ENCODE data around the gene HOXA9.

HOXA9 gene

DNA sequence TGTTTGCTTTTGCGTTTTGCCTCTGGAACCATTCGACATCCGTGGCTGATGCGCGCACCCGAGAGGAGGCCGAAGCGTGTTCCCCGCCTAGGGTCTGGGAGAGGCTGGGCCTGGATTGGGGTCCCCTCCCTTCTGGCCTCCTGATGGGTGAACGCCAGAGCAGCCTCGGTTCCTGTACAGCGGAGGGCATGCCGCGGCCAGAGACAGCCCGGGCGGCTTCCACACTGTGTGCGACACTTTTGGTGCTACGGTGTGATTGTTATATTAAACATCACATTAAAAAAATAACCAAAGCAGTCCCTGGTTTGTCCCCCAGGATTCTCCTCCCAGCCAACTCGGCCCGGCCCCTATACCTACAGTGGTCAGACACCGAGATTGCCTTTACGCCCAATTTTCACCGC is 5.2 kb downstream of the HOXA9 start:
- CTCF ChIA-PET: interaction anchor here (0.6 to 3.8 kb wide), 33 partner anchors 8 to 1298 kb away, joined by 3 to 59 read pairs (median 6); partner anchors contain the start of gene HOXA3
- POLR2A ChIA-PET: no interaction called here
- TF ChIP-seq, protein P1, sequence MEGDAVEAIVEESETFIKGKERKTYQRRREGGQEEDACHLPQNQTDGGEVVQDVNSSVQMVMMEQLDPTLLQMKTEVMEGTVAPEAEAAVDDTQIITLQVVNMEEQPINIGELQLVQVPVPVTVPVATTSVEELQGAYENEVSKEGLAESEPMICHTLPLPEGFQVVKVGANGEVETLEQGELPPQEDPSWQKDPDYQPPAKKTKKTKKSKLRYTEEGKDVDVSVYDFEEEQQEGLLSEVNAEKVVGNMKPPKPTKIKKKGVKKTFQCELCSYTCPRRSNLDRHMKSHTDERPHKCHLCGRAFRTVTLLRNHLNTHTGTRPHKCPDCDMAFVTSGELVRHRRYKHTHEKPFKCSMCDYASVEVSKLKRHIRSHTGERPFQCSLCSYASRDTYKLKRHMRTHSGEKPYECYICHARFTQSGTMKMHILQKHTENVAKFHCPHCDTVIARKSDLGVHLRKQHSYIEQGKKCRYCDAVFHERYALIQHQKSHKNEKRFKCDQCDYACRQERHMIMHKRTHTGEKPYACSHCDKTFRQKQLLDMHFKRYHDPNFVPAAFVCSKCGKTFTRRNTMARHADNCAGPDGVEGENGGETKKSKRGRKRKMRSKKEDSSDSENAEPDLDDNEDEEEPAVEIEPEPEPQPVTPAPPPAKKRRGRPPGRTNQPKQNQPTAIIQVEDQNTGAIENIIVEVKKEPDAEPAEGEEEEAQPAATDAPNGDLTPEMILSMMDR (IDR thresholded peaks at IDR 0.05; ENCODE audit: control extremely low read depth, extremely low read depth, low read depth, missing control alignments): no peak
- no peak for DNase-seq (ENCODE audit: extremely low spot score)

DNA sequence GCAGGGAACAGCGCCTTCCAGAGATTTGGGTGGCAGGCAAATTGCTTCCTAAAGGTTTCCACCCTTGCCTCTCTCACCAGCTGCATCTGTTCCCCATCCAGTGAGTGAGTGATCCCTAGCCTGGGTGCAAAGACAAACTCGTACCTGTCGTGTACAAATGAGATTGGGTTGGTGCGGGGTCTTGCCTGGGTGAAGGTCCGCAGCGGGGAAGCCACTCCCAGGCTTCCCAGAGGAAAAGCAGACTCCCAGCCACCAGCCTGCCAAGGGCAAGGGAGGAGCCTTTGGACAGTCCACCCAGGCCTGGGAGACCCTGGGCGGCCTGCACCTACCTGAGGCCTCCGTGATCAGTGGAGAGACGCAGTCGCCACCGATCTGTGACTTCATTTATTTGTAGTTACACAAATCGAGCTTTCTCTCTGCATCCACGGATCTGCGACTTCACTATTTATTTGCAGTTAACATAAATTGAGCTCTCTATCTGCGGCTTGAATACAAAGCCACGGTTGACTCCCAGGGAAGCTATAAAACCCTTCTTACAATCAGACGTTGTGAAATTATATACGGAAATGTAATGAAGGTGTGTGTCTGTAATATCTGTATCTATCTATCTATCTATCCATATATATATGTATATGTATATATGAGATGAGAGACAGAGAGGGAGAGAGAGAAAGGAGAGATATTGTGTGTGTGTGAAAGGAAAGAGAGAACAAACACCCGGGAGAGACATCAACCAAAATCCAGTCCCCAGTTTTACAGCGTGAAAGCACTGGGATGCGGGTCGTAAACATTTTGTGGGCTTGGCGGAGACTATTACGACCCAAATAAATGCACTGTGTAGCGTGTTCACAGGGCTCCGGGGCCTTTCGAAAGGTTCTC is 5.8 kb downstream of the HOXA9 start:
- no peak for DNase-seq (ENCODE audit: extremely low spot score)
- POLR2A ChIA-PET: no interaction called here
- TF ChIP-seq, protein P1 (IDR thresholded peaks at IDR 0.05; ENCODE audit: control extremely low read depth, extremely low read depth, low read depth, missing control alignments): no peak
- CTCF ChIA-PET: interaction anchor here (0.9 to 1.7 kb wide), 16 partner anchors 9 to 1267 kb away, joined by 3 to 16 read pairs (median 4); partner anchors contain the start of gene HOXA11

DNA sequence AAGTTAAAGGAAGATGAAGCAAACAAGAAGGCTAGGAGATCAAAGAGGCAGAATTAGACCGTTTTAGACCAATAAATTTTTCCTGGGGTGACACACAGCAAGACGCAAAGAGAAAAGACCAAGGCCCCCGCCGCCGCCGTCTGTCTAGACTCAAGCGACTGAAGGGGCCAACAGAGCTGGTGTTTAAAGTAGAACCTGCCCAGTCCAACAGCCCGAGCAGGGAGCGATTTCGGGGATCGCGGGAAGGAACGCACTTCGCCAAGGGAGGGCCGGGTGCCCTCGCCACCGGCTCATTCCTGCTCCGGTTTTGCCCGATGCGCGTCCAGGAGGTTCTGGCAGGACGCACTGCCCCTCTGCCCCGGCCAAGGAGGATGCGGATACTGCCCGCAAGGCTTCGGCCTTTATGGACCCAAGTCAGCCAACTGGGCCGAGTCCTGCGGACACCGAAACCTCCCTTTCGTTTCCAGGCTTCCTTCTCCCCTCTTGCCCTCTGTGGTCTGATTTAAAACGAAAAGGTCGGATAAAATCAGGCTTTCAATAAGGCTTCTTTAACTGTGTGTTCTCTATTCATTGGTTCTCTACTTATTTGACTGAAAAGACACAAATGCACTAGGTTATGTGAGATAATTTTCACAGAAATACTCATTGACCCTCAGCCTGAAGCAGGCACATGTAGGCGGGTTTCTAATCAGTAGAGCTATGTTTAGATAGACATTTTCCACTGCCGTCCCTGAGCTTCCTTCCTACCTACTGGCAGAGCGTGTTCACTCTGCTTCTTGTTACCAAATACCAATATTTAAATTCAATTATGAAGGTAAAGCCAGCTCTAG is 6.7 kb downstream of the HOXA9 start:
- ChIA-PET CTCF (interaction anchor here (1.0 to 1.7 kb wide), 14 partner anchors 9 to 1266 kb away, joined by 3 to 16 read pairs (median 4); partner anchors contain the start of gene HOXA11), POLR2A (no interaction called here)
- no peak for DNase-seq (ENCODE audit: extremely low spot score)
- TF ChIP-seq, protein P1 (IDR thresholded peaks at IDR 0.05; ENCODE audit: control extremely low read depth, extremely low read depth, low read depth, missing control alignments): no peak

DNA sequence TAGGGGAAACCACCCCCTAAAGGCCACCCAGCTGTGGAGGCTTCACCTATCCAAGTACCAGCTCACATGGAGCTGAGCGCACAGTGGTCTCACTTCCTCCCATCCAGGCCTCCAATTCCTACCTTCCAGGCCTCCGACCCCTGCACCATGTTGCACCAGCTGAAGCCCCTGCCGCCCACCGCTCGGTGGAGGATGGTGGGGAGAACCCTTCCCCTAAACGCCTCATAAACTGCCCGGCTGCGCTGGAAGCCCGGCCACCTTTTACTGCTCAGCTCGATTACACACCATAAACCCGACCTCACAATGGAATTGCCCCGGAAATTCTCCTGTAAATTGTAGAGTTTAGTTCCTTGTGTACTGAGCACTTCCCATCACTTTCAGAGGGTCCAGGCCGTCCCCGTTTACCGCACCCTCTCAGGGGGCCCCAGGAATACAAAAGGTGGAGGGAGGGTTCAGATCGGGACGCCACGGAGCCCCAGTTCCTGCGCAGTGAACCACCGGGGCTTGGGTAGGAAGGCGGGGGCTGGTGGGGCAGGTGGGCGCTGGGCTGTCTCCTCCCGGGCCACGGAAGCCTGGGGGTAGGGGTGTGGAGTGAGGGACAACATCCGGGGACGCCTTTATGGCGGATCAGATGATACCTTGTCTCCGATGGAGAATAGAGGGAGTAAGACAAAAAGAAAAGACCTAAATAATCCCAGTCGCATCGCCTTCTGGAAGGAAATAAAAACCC is 7.5 kb downstream of the HOXA9 start:
- DNase-seq (ENCODE audit: extremely low spot score): no peak
- ChIA-PET POLR2A (no interaction called here), CTCF (interaction anchor here (1.0 to 1.3 kb wide), 3 partner anchors 65 to 788 kb away, joined by 3 to 5 read pairs (median 3); no protein-coding TSS in a partner anchor)
- TF ChIP-seq, protein P1 (IDR thresholded peaks at IDR 0.05; ENCODE audit: control extremely low read depth, extremely low read depth, low read depth, missing control alignments): no peak

DNA sequence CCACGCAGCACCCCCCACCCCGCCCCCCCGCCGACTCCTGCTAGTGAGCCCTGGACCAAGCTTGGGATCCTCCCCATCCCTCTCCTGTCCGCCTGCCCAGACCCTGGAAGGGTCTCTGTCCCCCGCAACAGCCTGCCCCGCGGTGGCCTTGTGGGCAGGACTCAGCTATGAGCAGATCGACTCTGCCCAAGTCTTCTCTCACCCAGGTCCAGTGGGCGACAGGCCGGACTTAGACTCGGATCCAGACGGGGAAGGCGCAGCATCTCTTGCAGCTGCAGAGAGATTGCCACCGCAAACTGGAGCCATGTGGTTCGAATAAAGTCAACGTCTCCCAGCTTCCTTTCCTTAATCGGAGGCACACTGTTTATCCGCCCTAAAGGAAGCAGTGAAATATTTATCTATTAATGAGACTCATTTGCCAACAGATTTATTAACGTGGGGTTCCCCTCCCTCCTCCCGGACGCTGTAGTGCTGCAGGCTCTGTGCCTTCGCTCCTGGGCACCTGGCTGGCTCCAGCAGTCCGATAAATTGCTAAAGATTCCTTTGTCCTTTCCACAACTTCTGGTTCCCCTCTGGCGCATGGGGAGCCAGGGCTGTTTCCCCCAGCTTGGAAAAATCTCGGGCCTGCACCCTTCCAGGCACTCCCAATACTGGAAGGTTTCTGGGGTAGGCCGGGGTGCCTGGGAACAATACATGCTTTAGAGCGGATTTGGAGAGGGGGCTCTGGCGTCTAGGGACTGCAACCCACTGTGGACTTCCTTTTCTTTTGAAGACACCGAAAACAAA is 8.2 kb downstream of the HOXA9 start:
- DNase-seq (ENCODE audit: extremely low spot score): no peak
- ChIA-PET POLR2A (no interaction called here), CTCF (interaction anchor here (1.0 to 1.3 kb wide), 2 partner anchors 301 to 787 kb away, joined by 3 to 5 read pairs; no protein-coding TSS in a partner anchor)
- TF ChIP-seq, protein P1 (IDR thresholded peaks at IDR 0.05; ENCODE audit: control extremely low read depth, extremely low read depth, low read depth, missing control alignments): no peak
